ENCODE results near the gene ARAP3.

ARAP3 gene

GRCh38 chr5:141704782-141705297, 22.8 kb upstream of the ARAP3 start:
- in situ Hi-C loops (cut with MboI; ENCODE audit: low sequenced_read_pairs): no loop called here

GRCh38 chr5:141703133-141703561, 21.1 kb upstream of the ARAP3 start:
- in situ Hi-C loops (cut with MboI; ENCODE audit: low sequenced_read_pairs): no loop called here

GRCh38 chr5:141701360-141702119, 19.5 kb upstream of the ARAP3 start:
- in situ Hi-C loops (cut with MboI; ENCODE audit: low sequenced_read_pairs): no loop called here

GRCh38 chr5:141697586-141697985, 15.6 kb upstream of the ARAP3 start:
- in situ Hi-C loops (cut with MboI; ENCODE audit: low sequenced_read_pairs): loop anchor here (25.0 kb wide), 1 partner anchor 440 kb away; no protein-coding TSS in a partner anchor

GRCh38 chr5:141696431-141696830, 14.4 kb upstream of the ARAP3 start:
- in situ Hi-C loops (cut with MboI; ENCODE audit: low sequenced_read_pairs): loop anchor here (25.0 kb wide), 1 partner anchor 441 kb away; no protein-coding TSS in a partner anchor

- in situ Hi-C loops (cut with MboI; ENCODE audit: low sequenced_read_pairs): loop anchor here (25.0 kb wide), 1 partner anchor 442 kb away; no protein-coding TSS in a partner anchor
Observed at GRCh38 chr5:141695627-141696215, 13.7 kb upstream of the ARAP3 start.

- in situ Hi-C loops (cut with MboI; ENCODE audit: low sequenced_read_pairs): loop anchor here (25.0 kb wide), 1 partner anchor 443 kb away; no protein-coding TSS in a partner anchor
Observed at GRCh38 chr5:141694479-141694878, 12.4 kb upstream of the ARAP3 start.

- in situ Hi-C loops (cut with MboI; ENCODE audit: low sequenced_read_pairs): loop anchor here (25.0 kb wide), 1 partner anchor 444 kb away; no protein-coding TSS in a partner anchor
Observed at GRCh38 chr5:141692919-141693725, 11.1 kb upstream of the ARAP3 start.

GRCh38 chr5:141692533-141692888, 10.5 kb upstream of the ARAP3 start:
- in situ Hi-C loops (cut with MboI; ENCODE audit: low sequenced_read_pairs): loop anchor here (25.0 kb wide), 1 partner anchor 445 kb away; no protein-coding TSS in a partner anchor

- in situ Hi-C loops (cut with MboI; ENCODE audit: low sequenced_read_pairs): loop anchor here (25.0 kb wide), 1 partner anchor 445 kb away; no protein-coding TSS in a partner anchor
Observed at GRCh38 chr5:141691867-141692532, 10.0 kb upstream of the ARAP3 start.

- in situ Hi-C loops (cut with MboI; ENCODE audit: low sequenced_read_pairs): loop anchor here (25.0 kb wide), 1 partner anchor 446 kb away; no protein-coding TSS in a partner anchor
Observed at GRCh38 chr5:141691286-141691866, 9.3 kb upstream of the ARAP3 start.

GRCh38 chr5:141686648-141687416, 4.8 kb upstream of the ARAP3 start:
- in situ Hi-C loops (cut with MboI; ENCODE audit: low sequenced_read_pairs): loop anchor here (25.0 kb wide), 1 partner anchor 450 kb away; no protein-coding TSS in a partner anchor

GRCh38 chr5:141685591-141685990, 3.6 kb upstream of the ARAP3 start:
- in situ Hi-C loops (cut with MboI; ENCODE audit: low sequenced_read_pairs): loop anchor here (25.0 kb wide), 1 partner anchor 452 kb away; no protein-coding TSS in a partner anchor

- in situ Hi-C loops (cut with MboI; ENCODE audit: low sequenced_read_pairs): loop anchor here (25.0 kb wide), 1 partner anchor 454 kb away; no protein-coding TSS in a partner anchor
Observed at GRCh38 chr5:141683596-141684141, 1.6 kb upstream of the ARAP3 start.

GRCh38 chr5:141681295-141681694, 735 bp downstream of the ARAP3 start:
- in situ Hi-C loops (cut with MboI; ENCODE audit: low sequenced_read_pairs): loop anchor here (25.0 kb wide), 1 partner anchor 456 kb away; no protein-coding TSS in a partner anchor

- in situ Hi-C loops (cut with MboI; ENCODE audit: low sequenced_read_pairs): loop anchor here (25.0 kb wide), 1 partner anchor 457 kb away; no protein-coding TSS in a partner anchor
Observed at GRCh38 chr5:141680751-141681201, 1.3 kb downstream of the ARAP3 start.

GRCh38 chr5:141680178-141680577, 1.9 kb downstream of the ARAP3 start:
- in situ Hi-C loops (cut with MboI; ENCODE audit: low sequenced_read_pairs): loop anchor here (25.0 kb wide), 1 partner anchor 457 kb away; no protein-coding TSS in a partner anchor

GRCh38 chr5:141677415-141677814, 4.6 kb downstream of the ARAP3 start:
- in situ Hi-C loops (cut with MboI; ENCODE audit: low sequenced_read_pairs): loop anchor here (10.0 to 25.0 kb wide), 2 partner anchors 277 to 460 kb away; partner anchors contain the start of gene PCDH12

Measured in HL-60/S4 treated with retinoic acid at 250 ng/mL for 4 days and 3 days (cell line).